ENCODE measurements around the gene STPG3. TPM values are rescaled to one million over a fixed set of nuclear protein-coding genes. Genes with fewer than 3 reads are reported as not detected.
A peak's percentile ranks its signal among the peaks of the same experiment; 100 is the strongest.

The STPG3 gene
- total and polyA plus RNA-seq, 9 of the 15 experiments (the other 6 are each of a cell fraction or from before 2014, with no cell fraction given): not detected

- H3K9me1 ChIP-seq (ENCODE audit: control insufficient read depth, insufficient read depth, low read length): no peaks in the 10 kb centered on the region
- no peak for DNase-seq (ENCODE audit: extremely low read depth in 1 of 4, low spot score in 3 of 4)
- ATAC-seq: no peak
- no TSS peak for BruUV-seq (replicated peaks)
- no peaks in the 10 kb centered on the region for H3K27me3 ChIP-seq (ENCODE audit: control insufficient read depth in 2 of 2, insufficient read depth in 2 of 2, low read length in 2 of 2)
- H3K27ac ChIP-seq (ENCODE audit: extremely low read depth, low read depth, low read length): no peak overlapping the region
- ChIA-PET POLR2A (interaction anchor here (0.6 to 1.2 kb wide), 4 partner anchors 8 to 480 kb away, joined by 3 to 4 read pairs (median 4); no protein-coding TSS in a partner anchor), CTCF (ENCODE audit: low intra/inter-chr PET ratio) (no interaction called here)
- no peaks in the 10 kb centered on the region for H3K9me3 ChIP-seq (replicated peaks; ENCODE audit: control insufficient read depth, insufficient read depth, low read depth, low read length)
- in situ Hi-C loops (cut with MboI) (no loop called here), intact Hi-C loops (cut with micrococcal nuclease) (no loop called here)
- FAIRE-seq: no peak
- 96% methylated on average over 26 of the region's 39 CpGs for WGBS (ENCODE audit: insufficient coverage, low coverage, missing lambda C conversion rate)
- H3K79me2 ChIP-seq (ENCODE audit: control insufficient read depth, insufficient read depth, low read length): peaks cover 37% of the 10 kb centered on the region
- peak overlapping the region in 1 of 2 experiments; percentile 58; a peak in 2 of 4 replicates for H3K9ac ChIP-seq (ENCODE audit: insufficient read depth in 1 of 2, low read depth in 2 of 2, low read length in 2 of 2)
- no peak overlapping the region for H3K4me3 ChIP-seq
- peak; percentile 67; the same call in 1 of the 2 replicates for TF ChIP-seq POLR2G (IDR thresholded peaks at IDR 0.05; ENCODE audit: low read depth, low read length)
- peak; percentile 64 for TF ChIP-seq RBFOX2 (IDR thresholded peaks at IDR 0.05; ENCODE audit: low read depth, low read length)
- TF ChIP-seq GATAD2A (IDR thresholded peaks at IDR 0.05): no peak
- peaks cover 8 to 54% of the 10 kb centered on the region in 2 experiments for H3K4me1 ChIP-seq (replicated peaks in 1 of 2; ENCODE audit: control insufficient read depth in 2 of 2, insufficient read depth in 2 of 2, low read length in 2 of 2)
- no peak overlapping the region for H3K4me2 ChIP-seq (ENCODE audit: insufficient read depth, low read length)
- H2AFZ ChIP-seq (ENCODE audit: low read depth, low read length): no peak overlapping the region
- peaks cover 44% of the 10 kb centered on the region; the same call in 1 of the 3 replicates for H3K36me3 ChIP-seq (ENCODE audit: control insufficient read depth, insufficient read depth, low read length)
- H4K20me1 ChIP-seq (replicated peaks; ENCODE audit: control insufficient read depth, insufficient read depth, low read length): no peaks in the 10 kb centered on the region
Observed at GRCh38 chr9:137281345-137282116, 30.4 kb downstream of the STPG3 start.

DNA sequence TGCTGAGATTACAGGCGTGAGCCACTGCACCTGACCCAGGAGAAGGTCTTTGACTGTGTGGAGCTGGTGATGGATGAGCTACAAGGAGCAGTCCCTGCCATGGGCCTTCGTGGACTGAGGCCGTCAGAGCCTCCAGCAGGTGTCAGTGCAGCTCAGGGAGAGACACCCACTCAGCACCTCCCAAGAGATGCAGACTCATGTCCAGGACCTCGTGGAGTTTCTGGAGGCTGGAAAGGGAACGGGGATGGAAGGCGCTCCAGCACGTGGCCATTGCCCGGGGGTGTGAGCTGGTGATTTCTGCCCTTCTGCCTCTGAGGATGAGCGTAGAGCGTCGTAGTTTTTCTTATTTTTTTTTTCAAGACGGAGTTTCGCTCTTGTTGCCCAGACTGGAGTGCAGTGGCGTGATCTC lies 35.9 kb downstream of the STPG3 start:
- Histone ChIP-seq H2AFZ (ENCODE audit: low read depth, low read length) (0 out of 2 replicates have a peak overlapping the region, but pooled peaks have one; percentile 63), H3K4me1 (replicated peaks in 1 of 2; ENCODE audit: control insufficient read depth in 2 of 2, insufficient read depth in 2 of 2, low read length in 2 of 2) (no peaks in the 10 kb centered on the region), H3K79me2 (ENCODE audit: control insufficient read depth, insufficient read depth, low read length) (no peaks in the 10 kb centered on the region), H3K9me1 (ENCODE audit: control insufficient read depth, insufficient read depth, low read length) (no peaks in the 10 kb centered on the region), H3K36me3 (ENCODE audit: control insufficient read depth, insufficient read depth, low read length) (peaks cover 15% of the 10 kb centered on the region; the same call in 1 of the 3 replicates), H3K27ac (ENCODE audit: extremely low read depth, low read depth, low read length) (no peak overlapping the region), H3K27me3 (ENCODE audit: control insufficient read depth in 2 of 2, insufficient read depth in 2 of 2, low read length in 2 of 2) (no peaks in the 10 kb centered on the region), H4K20me1 (replicated peaks; ENCODE audit: control insufficient read depth, insufficient read depth, low read length) (no peaks in the 10 kb centered on the region), H3K4me3 (no peak overlapping the region), H3K4me2 (ENCODE audit: insufficient read depth, low read length) (no peak overlapping the region), H3K9ac (ENCODE audit: insufficient read depth in 1 of 2, low read depth in 2 of 2, low read length in 2 of 2) (no peak overlapping the region), H3K9me3 (replicated peaks; ENCODE audit: control insufficient read depth, insufficient read depth, low read depth, low read length) (no peaks in the 10 kb centered on the region)
- POLR2A ChIA-PET: interaction anchor here (0.5 to 2.2 kb wide), 9 partner anchors 10 to 211 kb away, joined by 3 to 17 read pairs (median 4); partner anchors contain the start of gene TOR4A
- intact Hi-C loops (cut with micrococcal nuclease) (no loop called here), in situ Hi-C loops (cut with MboI) (loop anchor here (5.0 kb wide), 1 partner anchor 160 kb away; no protein-coding TSS in a partner anchor)
- FAIRE-seq (peak; percentile 94), DNase-seq (ENCODE audit: extremely low read depth in 1 of 4, low spot score in 3 of 4) (peak; percentile 60 to 86 (median 74)), ATAC-seq (peak; percentile 100)
- CTCF ChIA-PET (ENCODE audit: low intra/inter-chr PET ratio): no interaction called here
- no TSS peak for BruUV-seq (replicated peaks)
- WGBS (ENCODE audit: insufficient coverage, low coverage, missing lambda C conversion rate): 40% methylated on average over 14 of the region's 14 CpGs
- TF ChIP-seq FIP1L1 (IDR thresholded peaks at IDR 0.05; ENCODE audit: low read depth, low read length, poor library complexity, severe bottlenecking): no peak
- TF ChIP-seq, protein P1, sequence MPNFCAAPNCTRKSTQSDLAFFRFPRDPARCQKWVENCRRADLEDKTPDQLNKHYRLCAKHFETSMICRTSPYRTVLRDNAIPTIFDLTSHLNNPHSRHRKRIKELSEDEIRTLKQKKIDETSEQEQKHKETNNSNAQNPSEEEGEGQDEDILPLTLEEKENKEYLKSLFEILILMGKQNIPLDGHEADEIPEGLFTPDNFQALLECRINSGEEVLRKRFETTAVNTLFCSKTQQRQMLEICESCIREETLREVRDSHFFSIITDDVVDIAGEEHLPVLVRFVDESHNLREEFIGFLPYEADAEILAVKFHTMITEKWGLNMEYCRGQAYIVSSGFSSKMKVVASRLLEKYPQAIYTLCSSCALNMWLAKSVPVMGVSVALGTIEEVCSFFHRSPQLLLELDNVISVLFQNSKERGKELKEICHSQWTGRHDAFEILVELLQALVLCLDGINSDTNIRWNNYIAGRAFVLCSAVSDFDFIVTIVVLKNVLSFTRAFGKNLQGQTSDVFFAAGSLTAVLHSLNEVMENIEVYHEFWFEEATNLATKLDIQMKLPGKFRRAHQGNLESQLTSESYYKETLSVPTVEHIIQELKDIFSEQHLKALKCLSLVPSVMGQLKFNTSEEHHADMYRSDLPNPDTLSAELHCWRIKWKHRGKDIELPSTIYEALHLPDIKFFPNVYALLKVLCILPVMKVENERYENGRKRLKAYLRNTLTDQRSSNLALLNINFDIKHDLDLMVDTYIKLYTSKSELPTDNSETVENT (CRISPR knock-in tag; IDR thresholded peaks at IDR 0.05): no peak
